HG02852 (cell line): Measurements from ENCODE around the gene CCDC40.

Source experiments
- ATAC-seq: cut with Tn5 transposase; IDR thresholded peaks from one replicate; pipeline ENCODE4 v1.9.1; 2021; ENCODE audit warnings: mild to moderate bottlenecking, moderate library complexity; ENCODE audit not compliant: unreplicated experiment

CCDC40 gene

GRCh38 chr17:80111702-80112470, 75.4 kb downstream of the CCDC40 start:
- no peak for ATAC-seq

- ATAC-seq, result no peak
These were observed 76.1 kb downstream of the CCDC40 start for GRCh38 chr17:80112471-80113032.

GRCh38 chr17:80113033-80113484, 76.6 kb downstream of the CCDC40 start:
- no peak for ATAC-seq

GRCh38 chr17:80114758-80115157, 78.3 kb downstream of the CCDC40 start:
- ATAC-seq, result no peak

GRCh38 chr17:80115159-80115558, 78.7 kb downstream of the CCDC40 start:
- ATAC-seq, result no peak

- no peak for ATAC-seq
These were observed 80.0 kb downstream of the CCDC40 start for GRCh38 chr17:80116276-80116920.

- no peak for ATAC-seq
These were observed 80.5 kb downstream of the CCDC40 start for GRCh38 chr17:80116921-80117380.

GRCh38 chr17:80117491-80118401, 81.3 kb downstream of the CCDC40 start:
- no peak for ATAC-seq

GRCh38 chr17:80118601-80119270, 82.3 kb downstream of the CCDC40 start:
- no peak for ATAC-seq

- no peak for ATAC-seq
These were observed 82.9 kb downstream of the CCDC40 start for GRCh38 chr17:80119271-80119791.

GRCh38 chr17:80119839-80120238, 83.4 kb downstream of the CCDC40 start:
- no peak for ATAC-seq

- no peak for ATAC-seq
These were observed 85.7 kb downstream of the CCDC40 start for GRCh38 chr17:80122026-80122575.

- no peak for ATAC-seq
These were observed 86.6 kb downstream of the CCDC40 start for GRCh38 chr17:80122926-80123505.

- no peak for ATAC-seq
These were observed 87.3 kb downstream of the CCDC40 start for GRCh38 chr17:80123791-80124190.

- ATAC-seq, result no peak
These were observed 88.0 kb downstream of the CCDC40 start for GRCh38 chr17:80124351-80124981.

GRCh38 chr17:80125656-80126448, 89.4 kb downstream of the CCDC40 start:
- ATAC-seq, result no peak

GRCh38 chr17:80126449-80126715, 89.9 kb downstream of the CCDC40 start:
- no peak for ATAC-seq

GRCh38 chr17:80129006-80129565, 92.6 kb downstream of the CCDC40 start:
- no peak for ATAC-seq
